Neutrophil (primary cell): ENCODE data around the gene CORO7.

Experiments
- H3K27ac ChIP-seq: fragments of 200-600 bp; sonication (generic); 2 replicates; pipeline ENCODE4 v1.5.1; 2016; ENCODE audit warnings: mild to moderate bottlenecking, moderate library complexity
- H3K27me3 ChIP-seq: fragments of 200-600 bp; sonication (generic); 2 replicates; pipeline ENCODE4 v1.6.0; 2016; ENCODE audit warnings: mild to moderate bottlenecking
- H3K36me3 ChIP-seq: fragments of 200-600 bp; sonication (generic); 2 replicates; pipeline ENCODE4 v1.5.1; 2017
- H3K4me1 ChIP-seq, 2 experiments: fragments of 200-600 bp in 1 of 2; sonication (generic) in 1 of 2; 1 replicate in 1 of 2; 2 replicates in 1 of 2; pipeline versions ENCODE4 v1.5.1 to v1.6.1; 2013 to 2016; ENCODE audit warnings: low read depth in 1 of 2, low read length in 1 of 2, mild to moderate bottlenecking in 1 of 2, moderate library complexity in 1 of 2; ENCODE audit not compliant: control insufficient read depth in 1 of 2, insufficient read depth in 1 of 2
- H3K4me3 ChIP-seq, 2 experiments: fragments of 200-600 bp in 1 of 2; sonication (generic) in 1 of 2; 1 replicate in 1 of 2; 2 replicates in 1 of 2; pipeline ENCODE4 v1.5.1; 2013 to 2016; ENCODE audit warnings: low read depth in 1 of 2, low read length in 1 of 2, mild to moderate bottlenecking in 1 of 2, moderate library complexity in 1 of 2
- H3K9me3 ChIP-seq: fragments of 200-600 bp; sonication (generic); 2 replicates; pipeline ENCODE4 v1.5.1; 2016
- TF ChIP-seq, protein P1 (sequence below): fragments of 200-600 bp; sonication (generic); IDR thresholded peaks from 2 replicates; pipeline ENCODE4 v1.5.1; 2016; ENCODE audit warnings: antibody characterized with exemption

Gene CORO7

GRCh38 chr16:4362476-4363135, 53.8 kb downstream of the CORO7 start:
- no peaks in the 10 kb centered on the region for H3K9me3 ChIP-seq
- TF ChIP-seq, protein P1, sequence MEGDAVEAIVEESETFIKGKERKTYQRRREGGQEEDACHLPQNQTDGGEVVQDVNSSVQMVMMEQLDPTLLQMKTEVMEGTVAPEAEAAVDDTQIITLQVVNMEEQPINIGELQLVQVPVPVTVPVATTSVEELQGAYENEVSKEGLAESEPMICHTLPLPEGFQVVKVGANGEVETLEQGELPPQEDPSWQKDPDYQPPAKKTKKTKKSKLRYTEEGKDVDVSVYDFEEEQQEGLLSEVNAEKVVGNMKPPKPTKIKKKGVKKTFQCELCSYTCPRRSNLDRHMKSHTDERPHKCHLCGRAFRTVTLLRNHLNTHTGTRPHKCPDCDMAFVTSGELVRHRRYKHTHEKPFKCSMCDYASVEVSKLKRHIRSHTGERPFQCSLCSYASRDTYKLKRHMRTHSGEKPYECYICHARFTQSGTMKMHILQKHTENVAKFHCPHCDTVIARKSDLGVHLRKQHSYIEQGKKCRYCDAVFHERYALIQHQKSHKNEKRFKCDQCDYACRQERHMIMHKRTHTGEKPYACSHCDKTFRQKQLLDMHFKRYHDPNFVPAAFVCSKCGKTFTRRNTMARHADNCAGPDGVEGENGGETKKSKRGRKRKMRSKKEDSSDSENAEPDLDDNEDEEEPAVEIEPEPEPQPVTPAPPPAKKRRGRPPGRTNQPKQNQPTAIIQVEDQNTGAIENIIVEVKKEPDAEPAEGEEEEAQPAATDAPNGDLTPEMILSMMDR = no peak
- no peaks in the 10 kb centered on the region for H3K27me3 ChIP-seq
- no peaks in the 10 kb centered on the region for H3K4me1 ChIP-seq
- H3K27ac ChIP-seq = no peak overlapping the region
- H3K36me3 ChIP-seq = peaks cover 97% of the 10 kb centered on the region
- no peak overlapping the region for H3K4me3 ChIP-seq

- no peaks in the 10 kb centered on the region for H3K4me1 ChIP-seq
- no peak overlapping the region for H3K4me3 ChIP-seq
- H3K9me3 ChIP-seq = no peaks in the 10 kb centered on the region
- TF ChIP-seq, protein P1 = no peak
- no peaks in the 10 kb centered on the region for H3K27me3 ChIP-seq
- peaks cover 97% of the 10 kb centered on the region for H3K36me3 ChIP-seq
- no peak overlapping the region for H3K27ac ChIP-seq
These were observed 54.5 kb downstream of the CORO7 start for GRCh38 chr16:4361944-4362311.

DNA sequence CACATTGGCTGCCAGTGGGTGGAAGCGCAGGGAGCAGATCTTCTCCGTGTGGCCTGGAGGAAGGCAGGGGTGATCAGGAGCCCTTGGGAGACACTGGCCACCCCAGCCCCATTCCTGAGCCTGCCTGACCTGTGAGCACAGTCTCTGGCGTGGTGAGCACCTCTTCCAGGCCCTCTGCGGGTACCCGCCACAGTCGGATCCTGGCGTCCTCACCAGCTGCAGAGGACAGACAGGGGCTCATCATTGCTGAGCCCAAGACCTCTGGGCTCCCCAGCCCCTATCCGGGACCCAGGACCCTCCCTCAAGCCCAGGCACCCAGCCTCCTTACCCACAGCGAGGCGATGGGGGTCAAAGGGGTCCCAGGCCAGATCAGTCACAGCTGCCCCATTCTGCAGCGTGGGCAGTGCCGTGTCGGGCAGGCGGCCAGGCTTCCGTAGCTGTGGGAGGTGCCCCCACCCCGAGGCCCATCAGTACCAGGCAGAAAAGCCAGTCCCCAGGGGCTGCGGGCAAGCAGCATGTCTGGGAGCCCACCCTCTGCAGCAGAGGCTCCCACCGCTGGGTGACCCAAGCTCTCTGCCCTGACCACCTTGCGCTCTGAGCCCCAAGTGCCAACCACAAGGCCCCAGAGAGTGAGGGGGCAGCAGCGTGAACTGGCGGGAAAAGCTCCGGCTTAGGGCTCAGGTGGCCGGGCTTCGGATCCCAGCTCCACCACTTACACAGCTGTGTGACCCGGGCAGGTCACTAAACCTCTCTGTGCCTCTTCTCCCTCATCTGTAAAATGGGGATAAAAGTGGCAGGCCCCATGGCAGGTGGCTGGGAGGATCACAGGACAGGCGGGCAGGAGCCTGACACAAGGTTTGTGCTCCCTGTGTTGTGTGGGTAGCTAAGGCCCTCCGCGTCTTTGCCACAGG, 55.1 kb downstream of the CORO7 start:
- H3K27me3 ChIP-seq = no peaks in the 10 kb centered on the region
- no peaks in the 10 kb centered on the region for H3K4me1 ChIP-seq
- peaks cover 99% of the 10 kb centered on the region for H3K36me3 ChIP-seq
- H3K9me3 ChIP-seq = no peaks in the 10 kb centered on the region
- no peak overlapping the region for H3K27ac ChIP-seq
- no peak overlapping the region for H3K4me3 ChIP-seq
- TF ChIP-seq, protein P1 = no peak

DNA sequence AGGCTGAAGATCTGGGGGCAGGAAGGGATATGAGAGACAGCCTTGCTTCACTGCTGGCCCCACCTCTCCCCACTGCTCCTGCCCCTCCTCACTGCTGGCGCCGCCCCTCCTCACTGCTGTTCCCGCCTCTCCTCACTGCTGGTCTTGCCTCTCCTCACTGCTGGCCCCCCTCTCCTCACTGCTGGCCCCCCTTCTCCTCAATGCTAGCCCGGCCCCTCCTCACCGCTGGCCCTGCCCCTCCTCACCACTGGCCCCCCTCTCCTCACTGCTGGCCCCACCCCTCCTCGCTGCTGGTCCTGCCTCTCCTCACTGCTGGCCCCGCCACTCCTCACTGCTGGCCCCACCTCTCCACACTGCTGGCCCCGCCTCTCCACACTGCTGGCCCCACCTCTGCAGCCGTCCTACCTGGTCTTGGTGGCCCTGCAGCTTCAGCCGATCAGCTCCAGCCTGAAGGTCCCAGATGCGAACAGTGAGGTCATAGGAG, 55.8 kb downstream of the CORO7 start:
- Histone ChIP-seq H3K36me3 (peaks cover 100% of the 10 kb centered on the region), H3K9me3 (no peaks in the 10 kb centered on the region), H3K27me3 (no peaks in the 10 kb centered on the region), H3K4me3 (no peak overlapping the region), H3K27ac (no peak overlapping the region), H3K4me1 (no peaks in the 10 kb centered on the region)
- TF ChIP-seq, protein P1 = no peak

DNA sequence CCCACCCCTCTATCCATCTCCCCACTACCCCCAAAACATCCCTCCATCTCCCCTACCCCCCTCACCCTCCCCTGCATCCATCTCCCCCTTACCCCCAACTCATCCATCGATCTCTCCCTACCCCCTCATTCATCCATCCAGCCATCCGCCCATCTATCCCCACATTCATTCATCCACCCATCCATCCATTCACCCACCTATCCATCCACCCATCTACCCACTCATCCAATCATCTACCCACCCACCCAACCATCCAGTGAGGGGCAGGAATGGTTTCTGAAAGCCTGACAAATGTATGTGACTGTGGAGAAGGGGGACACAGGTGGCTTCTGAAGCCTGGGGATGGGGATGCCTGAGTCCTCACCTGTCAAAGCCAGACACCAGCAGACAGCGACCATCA, 56.5 kb downstream of the CORO7 start:
- Histone ChIP-seq H3K27ac (no peak overlapping the region), H3K9me3 (no peaks in the 10 kb centered on the region), H3K4me1 (no peaks in the 10 kb centered on the region), H3K4me3 (no peak overlapping the region), H3K27me3 (no peaks in the 10 kb centered on the region), H3K36me3 (peaks cover 100% of the 10 kb centered on the region)
- TF ChIP-seq, protein P1 = no peak
